Right ventricle myocardium inferior (tissue), 1 donor: Measurements from ENCODE around the gene SORCS2. TPM values are rescaled to one million over a fixed set of nuclear protein-coding genes. Genes with fewer than 3 reads are reported as not detected.

Source experiments
- ATAC-seq: fragments of 200-7000 bp; cut with Tn5 transposase; one replicate; pipeline ENCODE4 v1.9.1; 2020; ENCODE audit warnings: mild to moderate bottlenecking, moderate library complexity
- DNase-seq: peaks from one replicate; pipeline ENCODE4 v3.0.0; 2021; ENCODE audit errors: missing footprints
- intact Hi-C: fragments of 100-400 bp; cut with DNase I; formaldehyde crosslinking; loops from one replicate; pipeline ENCODE4 v1.11.0; 2022
- total RNA-seq: library from RNA; stranded (reverse); fragmentation: NEBNext Ultra II Directional; extraction: Animal tissue kit (Norgen Biotek cat#: 25700); gene quantifications from one replicate; pipeline ENCODE4 v1.2.1, GENCODE V29; 2021
- donor health status: DM: no; HTN: yes; CAD: no; lungs with severe emphysema.

SORCS2 gene
- total RNA-seq, 1 donor from 2014 or later, result 1.1 TPM

DNA sequence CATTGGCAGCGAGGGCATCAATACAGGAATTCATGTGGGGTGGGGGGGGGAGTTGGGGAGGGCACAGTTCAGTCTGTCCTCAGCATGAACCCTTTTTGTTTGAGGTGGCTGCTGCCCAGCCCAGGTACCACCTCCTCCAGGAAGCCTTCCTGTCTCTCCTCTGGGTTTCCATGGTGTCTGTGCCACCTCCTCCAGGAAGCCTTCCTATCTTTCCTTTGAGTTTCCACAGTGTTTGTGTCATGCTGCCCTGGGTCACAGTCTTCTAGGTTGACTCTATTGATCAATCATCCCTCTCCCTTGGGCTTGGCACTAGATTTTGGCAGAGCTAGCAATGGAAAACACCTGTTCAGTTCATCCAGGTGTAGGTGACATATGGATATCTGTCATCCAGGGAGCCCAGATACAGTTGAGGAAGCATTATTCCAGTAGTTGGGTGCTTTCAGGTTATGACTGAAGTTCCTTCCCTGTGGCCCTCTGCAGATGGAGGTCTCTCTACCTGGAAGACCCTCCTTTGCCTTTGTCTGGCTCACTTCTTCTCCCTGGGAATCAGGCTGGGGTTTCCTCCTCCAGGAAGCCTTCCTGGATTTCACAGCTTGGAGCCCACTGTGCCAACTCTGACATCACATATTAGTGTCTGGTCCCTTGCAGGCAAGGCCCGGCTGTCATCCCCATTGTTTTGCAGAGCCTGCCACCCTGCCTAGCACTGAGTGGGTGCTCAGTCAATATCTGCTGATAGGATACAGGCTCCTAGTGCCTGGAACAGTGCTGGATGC, 96.6 kb downstream of the SORCS2 start:
- intact Hi-C loops, result no loop called here
- peak; percentile 11 for DNase-seq

GRCh38 chr4:7289589-7289988, 97.3 kb downstream of the SORCS2 start:
- DNase-seq (peak; percentile 41), ATAC-seq (no peak)
- intact Hi-C loops, result no loop called here

More for the DNA sequence above, 96.6 kb downstream of the SORCS2 start:
- ATAC-seq, result no peak

DNA sequence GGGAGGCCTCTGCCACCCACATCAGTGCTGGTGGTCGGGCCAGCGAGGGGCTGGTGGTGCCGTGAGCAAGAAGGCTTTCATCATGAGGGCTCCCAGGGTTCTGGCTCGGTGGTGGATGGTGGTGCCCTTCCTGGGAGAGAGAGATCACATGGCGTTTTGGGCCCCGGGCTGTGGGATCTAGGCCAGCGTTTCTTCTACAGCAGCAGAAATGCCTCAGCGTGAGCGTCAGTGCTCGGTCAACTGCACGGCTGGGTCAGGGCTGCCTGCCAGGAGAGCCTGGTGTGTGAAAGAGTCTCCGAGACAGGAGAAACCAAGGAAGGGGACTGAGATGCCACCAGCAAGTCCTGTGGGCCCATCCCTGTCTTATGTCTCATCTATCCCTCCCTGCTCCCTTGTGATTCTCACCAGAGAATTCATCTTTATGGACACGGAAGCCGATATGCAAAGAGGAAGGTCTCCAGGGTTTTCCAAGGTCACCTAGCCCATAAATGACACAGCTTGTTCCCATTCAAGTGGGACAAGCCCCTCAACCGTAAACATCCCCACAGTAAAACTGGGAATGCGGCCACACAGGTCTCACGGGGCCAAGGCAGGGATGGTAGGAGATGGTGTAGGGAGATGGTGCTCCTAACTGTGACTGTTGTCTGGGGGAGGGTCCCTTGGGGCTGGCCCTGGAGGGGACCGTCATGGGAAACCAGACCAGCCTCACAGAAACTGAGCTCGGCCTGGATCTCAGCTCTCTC, 99.2 kb downstream of the SORCS2 start:
- peak; percentile 48 for ATAC-seq
- intact Hi-C loops, result no loop called here
- DNase-seq, result peak; percentile 82

DNA sequence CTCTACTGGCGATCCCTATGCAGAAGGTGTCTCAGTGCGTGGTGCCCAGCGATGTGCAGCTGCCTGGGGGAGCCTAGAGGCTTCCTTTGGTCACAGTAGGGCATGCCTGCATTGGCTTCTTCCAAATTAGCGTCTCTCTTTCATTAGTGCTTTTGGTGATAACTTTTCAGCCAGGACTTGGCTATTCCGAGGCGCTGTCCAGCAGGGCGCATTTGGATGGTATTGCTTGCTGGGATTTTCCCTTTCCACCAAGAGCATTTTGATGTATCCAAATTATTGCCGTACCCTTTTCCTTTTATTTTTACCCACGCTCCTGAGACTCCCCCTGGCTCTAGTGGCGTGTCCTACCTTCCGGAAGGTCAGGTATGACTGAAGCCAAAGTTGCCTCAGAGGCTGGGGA, 101.4 kb downstream of the SORCS2 start:
- DNase-seq (peak; percentile 34), ATAC-seq (no peak)
- intact Hi-C loops, result no loop called here

GRCh38 chr4:7294176-7294756, 101.9 kb downstream of the SORCS2 start:
- intact Hi-C loops, result no loop called here
- DNase-seq, result peak; percentile 46
- ATAC-seq, result no peak

- peak; percentile 72 for ATAC-seq
- intact Hi-C loops, result loop anchor here (1.0 kb wide), 1 partner anchor 103 kb away; the partner anchor contains the start of gene SORCS2
- DNase-seq, result peak; percentile 77
Observed at GRCh38 chr4:7295197-7295910, 103.0 kb downstream of the SORCS2 start.

- ATAC-seq (peak; percentile 39), DNase-seq (peak; percentile 66)
- intact Hi-C loops, result loop anchor here (1.0 kb wide), 1 partner anchor 104 kb away; the partner anchor contains the start of gene SORCS2
Observed at GRCh38 chr4:7295911-7296660, 103.7 kb downstream of the SORCS2 start.

DNA sequence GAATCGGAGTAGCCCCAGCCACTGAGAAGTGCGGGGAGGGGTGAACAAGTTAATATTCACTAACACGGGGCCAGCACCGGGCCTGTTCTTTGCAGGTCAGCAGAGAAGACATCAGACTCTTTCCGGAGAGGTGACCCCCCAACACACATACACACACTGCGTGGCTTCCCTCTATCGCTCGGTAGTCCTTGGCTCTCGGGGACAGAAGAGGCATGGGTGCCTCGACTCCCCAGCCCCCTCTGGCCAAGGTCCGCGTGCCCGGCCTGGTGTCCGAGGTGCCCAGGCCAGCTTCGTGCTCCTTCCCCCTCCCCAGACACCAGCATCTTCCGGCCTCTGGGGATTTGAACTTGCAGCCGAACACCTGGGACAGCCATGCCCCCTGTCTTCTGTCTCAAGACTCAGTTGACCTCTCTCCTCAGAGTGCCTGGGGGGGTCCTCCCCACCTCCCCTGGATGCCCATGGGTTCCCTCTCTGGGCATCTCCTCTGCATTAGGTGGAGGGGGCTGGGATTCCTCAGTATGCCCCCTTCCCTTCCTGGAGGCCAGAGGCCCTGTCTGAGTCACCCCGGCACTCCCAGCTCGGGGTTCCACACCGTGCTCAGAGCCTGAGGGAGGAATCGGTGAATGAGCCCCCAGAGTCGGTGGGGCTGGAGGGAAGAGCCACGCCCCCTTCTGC, 104.5 kb downstream of the SORCS2 start:
- peak; percentile 63 for DNase-seq

DNA sequence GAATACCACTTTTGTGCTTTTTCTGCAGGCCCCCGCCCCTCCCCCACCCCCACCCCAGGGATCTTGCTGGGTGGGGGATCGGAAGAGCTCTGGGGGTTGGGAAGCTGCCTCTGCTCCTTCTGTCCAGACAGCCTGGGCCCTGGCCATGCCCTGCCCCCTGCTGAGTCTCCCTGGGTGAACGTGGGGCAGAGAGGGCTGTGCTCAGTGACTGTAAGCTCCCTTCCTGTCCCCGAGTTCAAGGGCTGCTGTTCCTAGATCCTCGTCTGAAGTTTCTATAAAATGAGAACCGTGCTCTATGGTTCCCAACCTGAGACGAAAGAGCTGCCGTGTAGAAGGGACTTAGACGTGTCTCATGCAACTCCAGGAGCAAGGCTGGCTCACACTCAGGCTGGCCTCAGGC, 105.0 kb downstream of the SORCS2 start:
- DNase-seq, result peak; percentile 15
- intact Hi-C loops, result no loop called here
- ATAC-seq, result no peak

More for the DNA sequence above, 104.5 kb downstream of the SORCS2 start:
- no peak for ATAC-seq
- intact Hi-C loops, result no loop called here

DNA sequence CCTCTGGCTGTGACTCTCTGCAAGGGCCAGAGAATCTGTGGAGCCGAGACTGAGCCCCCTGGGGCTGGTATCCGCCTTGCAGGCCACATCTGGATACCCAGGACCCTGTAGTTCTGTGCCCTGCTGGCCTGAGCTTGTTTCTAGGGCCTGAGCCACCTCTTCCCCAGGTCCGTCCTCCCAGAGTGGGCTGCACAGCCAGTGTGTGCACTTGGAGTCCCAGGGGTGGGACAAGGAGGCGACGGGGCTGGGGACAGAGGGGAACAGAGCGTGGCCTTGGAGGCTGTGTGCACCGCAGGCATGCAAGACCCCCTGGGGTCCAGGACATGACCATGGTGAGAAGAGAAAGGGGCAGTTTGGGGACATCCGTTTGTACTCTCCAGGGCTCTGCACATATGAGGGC, 105.5 kb downstream of the SORCS2 start:
- DNase-seq (peak; percentile 22), ATAC-seq (no peak)
- intact Hi-C loops, result no loop called here

DNA sequence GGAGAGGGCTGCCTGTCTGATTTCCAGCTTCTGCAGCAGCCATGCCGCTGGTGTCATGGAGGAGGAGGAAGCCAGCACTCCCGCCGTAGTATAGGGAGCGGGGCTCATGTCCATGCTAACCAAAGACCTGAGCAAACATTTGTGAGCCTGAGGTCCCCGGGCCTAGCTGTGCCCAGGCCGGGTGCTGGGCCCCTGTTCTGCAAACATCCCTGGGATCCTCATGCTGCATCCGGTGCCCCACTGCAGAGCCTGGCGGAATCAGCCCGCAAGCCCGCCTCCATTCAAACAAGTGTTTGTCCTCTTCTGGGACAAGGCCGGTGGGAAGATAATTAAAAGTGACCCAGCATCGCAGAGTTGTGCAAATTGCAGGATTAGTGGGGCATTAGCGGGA, 106.3 kb downstream of the SORCS2 start:
- intact Hi-C loops, result no loop called here
- peak; percentile 28 for DNase-seq
- ATAC-seq, result no peak

DNA sequence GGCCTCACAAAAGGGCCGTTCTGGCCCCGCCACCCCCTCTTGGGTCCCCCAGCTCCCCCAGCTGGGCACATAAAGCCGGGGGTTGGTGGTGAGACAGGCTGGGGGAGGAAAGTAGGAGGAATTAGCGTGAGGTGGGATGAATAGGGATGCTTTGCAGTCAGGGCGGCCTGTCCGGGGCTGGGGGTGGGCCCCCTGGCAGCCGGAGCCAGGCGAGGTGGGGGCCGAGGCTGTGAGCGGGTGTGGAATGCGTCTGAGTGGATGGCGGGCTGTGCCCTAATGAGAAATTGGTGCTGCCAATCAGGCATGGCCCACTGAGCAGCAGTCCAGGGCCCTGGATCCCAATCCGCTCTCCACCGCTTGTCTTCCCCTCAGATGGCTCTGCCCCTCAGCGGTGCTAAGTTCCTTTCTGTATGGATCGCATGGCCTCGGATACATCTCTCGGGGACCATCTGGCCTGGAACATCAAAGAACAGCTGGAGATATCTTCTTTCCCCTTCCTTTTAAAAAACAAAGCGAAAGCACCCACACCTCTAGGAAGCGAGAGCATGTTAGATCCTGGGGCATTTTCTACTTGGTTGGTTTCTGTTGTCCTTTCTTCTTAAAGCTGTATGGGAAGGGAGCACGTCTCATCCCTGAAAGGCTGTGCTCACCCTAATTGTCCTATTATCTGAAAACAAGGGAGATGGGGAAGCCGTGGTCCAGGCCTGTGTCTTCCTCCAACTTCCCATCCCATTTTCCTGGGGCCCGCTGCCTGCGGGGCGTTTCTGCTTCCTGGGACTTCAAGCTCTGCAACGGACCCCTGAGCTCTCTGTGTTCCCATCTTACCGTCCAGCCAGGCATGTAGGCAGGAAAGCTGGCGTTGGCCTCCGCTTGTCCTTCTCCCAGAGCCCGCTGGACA, 106.9 kb downstream of the SORCS2 start:
- intact Hi-C loops, result no loop called here
- ATAC-seq (no peak), DNase-seq (no peak)

DNA sequence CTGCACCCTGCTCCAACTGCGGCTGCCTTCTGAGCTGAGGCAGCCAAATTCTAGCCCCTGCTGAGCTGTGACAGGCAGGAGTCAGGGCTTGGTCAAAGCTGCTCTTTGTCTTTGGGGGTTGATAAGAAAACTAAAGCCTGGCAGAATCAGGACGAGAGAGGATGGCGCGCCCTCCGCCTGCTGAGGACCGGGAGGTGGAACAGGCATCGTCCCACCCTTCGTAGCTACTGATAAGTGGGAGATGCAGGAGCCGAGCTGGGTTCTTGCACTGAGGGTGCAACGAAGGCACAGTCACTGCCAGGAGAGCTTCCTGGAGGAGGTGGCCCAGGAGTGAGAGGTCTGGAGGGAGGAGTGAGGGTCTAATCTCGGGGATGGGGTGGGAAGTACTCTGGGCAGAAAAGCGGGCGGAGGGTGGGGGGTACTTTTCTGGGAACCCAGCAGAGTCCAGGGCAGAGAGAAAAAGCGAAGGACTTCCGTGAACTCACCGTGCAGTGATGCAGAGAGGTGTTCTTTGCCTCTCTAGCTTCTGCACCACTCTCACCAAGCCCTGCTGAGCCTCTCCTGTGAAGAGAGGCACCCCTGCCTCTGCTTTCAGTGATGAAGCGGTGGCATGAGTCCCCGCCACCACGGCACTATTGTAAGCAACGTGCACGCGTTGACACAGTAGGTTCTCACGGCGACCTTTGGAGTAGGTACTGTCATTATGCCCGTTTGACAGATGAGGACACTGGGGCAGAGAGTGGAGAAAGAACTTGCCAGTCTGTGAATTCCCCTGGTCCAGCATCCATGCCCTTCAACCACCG, 107.8 kb downstream of the SORCS2 start:
- intact Hi-C loops, result loop anchor here (10.0 kb wide), 1 partner anchor 415 kb away; no protein-coding TSS in a partner anchor
- ATAC-seq, result no peak
- DNase-seq, result no peak

DNA sequence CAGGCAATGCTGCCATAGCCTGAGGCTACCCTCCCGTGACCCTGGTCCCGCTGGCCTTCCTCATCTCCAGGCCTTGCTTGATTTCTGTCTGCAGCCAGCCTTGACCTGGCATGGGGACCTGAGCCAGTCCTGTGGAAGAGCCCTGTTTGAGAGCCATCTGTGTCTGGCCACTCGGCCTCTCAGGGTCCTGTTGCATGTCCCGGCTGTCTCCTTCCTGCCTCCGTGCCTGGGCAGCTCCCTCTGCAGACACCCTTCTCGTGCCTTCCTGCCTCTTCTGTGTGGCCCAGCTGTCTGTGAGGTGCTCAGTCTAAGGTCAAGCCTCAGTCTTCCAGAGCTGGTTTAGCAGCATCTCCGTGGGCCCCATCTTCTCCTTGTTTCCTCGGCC, 108.4 kb downstream of the SORCS2 start:
- no peak for DNase-seq
- intact Hi-C loops, result loop anchor here (10.0 kb wide), 1 partner anchor 414 kb away; no protein-coding TSS in a partner anchor
- ATAC-seq, result no peak

- no peak for ATAC-seq
- intact Hi-C loops, result loop anchor here (10.0 kb wide), 1 partner anchor 414 kb away; no protein-coding TSS in a partner anchor
- DNase-seq, result peak; percentile 26
Observed at GRCh38 chr4:7301126-7301785, 108.9 kb downstream of the SORCS2 start.
